ENCODE data around the gene HYAL2.
"Not testable (repeated sequence)": the region's sequence is repeated elsewhere in the genome, so short reads cannot be mapped to it uniquely, and the experiment has no call there.

Gene HYAL2

GRCh38 chr3:50327943-50328691, 5.6 kb upstream of the HYAL2 start, which contains the start of gene TUSC2:
TSS of gene TUSC2 (minus strand) at chr3:50328223. CDS start at chr3:50328099, 124 bp downstream.
- DNase-seq, result peak; percentile 96

- DNase-seq, result no peak
Observed at GRCh38 chr3:50327129-50327528, 4.6 kb upstream of the HYAL2 start.

GRCh38 chr3:50326182-50326541, 3.6 kb upstream of the HYAL2 start:
- no peak for DNase-seq

- no peak for DNase-seq
Observed at GRCh38 chr3:50325497-50326181, 3.1 kb upstream of the HYAL2 start.

- no peak for DNase-seq
Observed at GRCh38 chr3:50325113-50325480, 2.6 kb upstream of the HYAL2 start.

- peak; percentile 71 for DNase-seq
Observed at GRCh38 chr3:50324351-50325112, 2.0 kb upstream of the HYAL2 start.

- no peak for DNase-seq
Observed at GRCh38 chr3:50323614-50324199, 1.2 kb upstream of the HYAL2 start.

- no peak for DNase-seq
Observed at GRCh38 chr3:50323092-50323600, 601 bp upstream of the HYAL2 start.

GRCh38 chr3:50322115-50322385, 495 bp downstream of the HYAL2 start:
- DNase-seq, result no peak

- peak; percentile 87 for DNase-seq
Observed at GRCh38 chr3:50321336-50322114, 1.0 kb downstream of the HYAL2 start.

GRCh38 chr3:50320853-50321335, 1.7 kb downstream of the HYAL2 start:
- peak; percentile 65 for DNase-seq

GRCh38 chr3:50319894-50320625, 2.5 kb downstream of the HYAL2 start:
- DNase-seq, result no peak

- no peak for DNase-seq
Observed at GRCh38 chr3:50319181-50319893, 3.2 kb downstream of the HYAL2 start.

- DNase-seq, result no peak
Observed at GRCh38 chr3:50318615-50319014, 3.9 kb downstream of the HYAL2 start.

GRCh38 chr3:50318163-50318562, 4.4 kb downstream of the HYAL2 start:
- DNase-seq, result no peak

- DNase-seq, result no peak
Observed at GRCh38 chr3:50317300-50317699, 5.2 kb downstream of the HYAL2 start.

- peak; percentile 77 for DNase-seq
Observed at GRCh38 chr3:50316657-50317242, 5.8 kb downstream of the HYAL2 start.

GRCh38 chr3:50314816-50315215, 7.7 kb downstream of the HYAL2 start:
- DNase-seq, result no peak

GRCh38 chr3:50314342-50314741, 8.2 kb downstream of the HYAL2 start:
- no peak for DNase-seq

GRCh38 chr3:50312041-50312440, 10.5 kb downstream of the HYAL2 start:
- not testable (repeated sequence) for DNase-seq

GRCh38 chr3:50304601-50305000, 17.9 kb downstream of the HYAL2 start:
- no peak for DNase-seq

All from CD4-positive, alpha-beta T cell treated with Interleukin-21 for 1 hour (primary cell).